GM23338 (cell line): ENCODE results near the gene RYR2. TPM values are rescaled to one million over a fixed set of nuclear protein-coding genes. Genes with fewer than 3 reads are reported as not detected.
"Not testable (repeated sequence)": the region's sequence is repeated elsewhere in the genome, so short reads cannot be mapped to it uniquely, and the experiment has no call there.

Experiments used
- ATAC-seq: fragments of 200-7000 bp; cut with Tn5 transposase; 3 replicates; pipeline ENCODE4 v1.9.1; 2020
- DNase-seq: peaks from one replicate; pipeline ENCODE4 v3.0.0-alpha.2; 2015; ENCODE audit warnings: low spot score
- H2AFZ ChIP-seq: fragments of 200-600 bp; sonication (generic); 2 replicates; pipeline ENCODE4 v1.8.0; 2016; ENCODE audit warnings: antibody characterized with exemption, mild to moderate bottlenecking, moderate library complexity
- H3F3A ChIP-seq: fragments of 200-600 bp; sonication (generic); replicated peaks from 2 replicates; pipeline ENCODE4 v1.8.0; 2017; ENCODE audit warnings: antibody characterized with exemption, mixed run types, low read depth
- H3K27ac ChIP-seq: fragments of 200-600 bp; sonication (generic); 2 replicates; pipeline ENCODE4 v1.6.1; 2016; ENCODE audit warnings: low read depth
- H3K27me3 ChIP-seq: fragments of 200-600 bp; sonication (generic); 2 replicates; pipeline ENCODE4 v1.8.0; 2016; ENCODE audit warnings: mild to moderate bottlenecking, mixed run types, moderate library complexity; ENCODE audit not compliant: insufficient read depth
- H3K36me3 ChIP-seq: fragments of 200-600 bp; sonication (generic); 2 replicates; pipeline ENCODE4 v1.8.0; 2016; ENCODE audit warnings: mild to moderate bottlenecking; ENCODE audit not compliant: insufficient read depth
- H3K4me1 ChIP-seq: fragments of 200-600 bp; sonication (generic); 2 replicates; pipeline ENCODE4 v1.8.0; 2016; ENCODE audit warnings: mild to moderate bottlenecking, moderate library complexity; ENCODE audit not compliant: insufficient read depth
- H3K4me2 ChIP-seq: fragments of 200-600 bp; sonication (generic); 2 replicates; pipeline ENCODE4 v1.7.1; 2017; ENCODE audit warnings: mixed run types
- H3K4me3 ChIP-seq: fragments of 200-600 bp; sonication (generic); 2 replicates; pipeline ENCODE4 v1.6.1; 2016; ENCODE audit warnings: mixed run types
- H3K79me2 ChIP-seq: fragments of 200-600 bp; sonication (generic); replicated peaks from 2 replicates; pipeline ENCODE4 v1.8.0; 2017; ENCODE audit warnings: mild to moderate bottlenecking; ENCODE audit not compliant: insufficient read depth
- H3K9me2 ChIP-seq: fragments of 200-600 bp; sonication (generic); 2 replicates; pipeline ENCODE4 v1.8.0; 2017; ENCODE audit not compliant: insufficient read depth
- H4K20me1 ChIP-seq: fragments of 200-600 bp; sonication (generic); replicated peaks from 2 replicates; pipeline ENCODE4 v1.8.0; 2017; ENCODE audit warnings: mild to moderate bottlenecking; ENCODE audit not compliant: insufficient read depth
- H3K27ac Mint-ChIP-seq: 2 replicates; pipeline ENCODE4 v1.8.0; 2020; ENCODE audit warnings: inconsistent platforms, mild to moderate bottlenecking, moderate library complexity, mixed read lengths
- H3K27me3 Mint-ChIP-seq: 3 replicates; pipeline ENCODE4 v1.8.0; 2022; ENCODE audit warnings: low read depth, mild to moderate bottlenecking, moderate library complexity, mixed read lengths, inconsistent platforms; ENCODE audit not compliant: insufficient read depth, poor library complexity
- H3K36me3 Mint-ChIP-seq: 3 replicates; pipeline ENCODE4 v1.8.0; 2021; ENCODE audit warnings: low read depth, mild to moderate bottlenecking, inconsistent platforms, moderate library complexity, mixed read lengths
- H3K4me1 Mint-ChIP-seq: 3 replicates; pipeline ENCODE4 v1.8.0; 2020; ENCODE audit warnings: mild to moderate bottlenecking, inconsistent platforms, mixed read lengths
- H3K4me3 Mint-ChIP-seq: 3 replicates; pipeline ENCODE4 v1.8.0; 2021; ENCODE audit warnings: moderate library complexity, mild to moderate bottlenecking, inconsistent platforms, mixed read lengths
- H3K9me3 Mint-ChIP-seq: 3 replicates; pipeline ENCODE4 v1.8.0; 2020; ENCODE audit warnings: moderate library complexity, mild to moderate bottlenecking, inconsistent platforms, mixed read lengths
- EZH2 ChIP-seq: fragments of 200-600 bp; sonication (generic); IDR thresholded peaks from one replicate; pipeline ENCODE4 v1.8.0; 2017; ENCODE audit warnings: antibody characterized with exemption, mild to moderate bottlenecking, low read depth; ENCODE audit not compliant: unreplicated experiment
- EZH2phosphoT487 ChIP-seq: fragments of 200-600 bp; sonication (generic); IDR thresholded peaks from one replicate; pipeline ENCODE4 v1.8.1; 2018; ENCODE audit warnings: antibody characterized with exemption; ENCODE audit not compliant: unreplicated experiment
- JUNB ChIP-seq: IDR thresholded peaks from one replicate; pipeline ENCODE4 v1.6.1; 2016; ENCODE audit warnings: antibody characterized with exemption; ENCODE audit not compliant: unreplicated experiment
- NANOG ChIP-seq: IDR thresholded peaks from 2 replicates; pipeline ENCODE4 v1.6.1; 2016; ENCODE audit warnings: antibody characterized with exemption, borderline replicate concordance
- POLR2AphosphoS5 ChIP-seq: IDR thresholded peaks from 2 replicates; pipeline ENCODE4 v1.6.1; 2016; ENCODE audit warnings: antibody characterized with exemption, low read depth
- ZNF331 ChIP-seq: fragments of 250-450 bp; sonication (Bioruptor Pico); IDR thresholded peaks from 2 replicates; pipeline ENCODE4 v1.5.0; 2020; ENCODE audit warnings: low read depth, mild to moderate bottlenecking, moderate library complexity
- polyA plus RNA-seq: library from polyadenylated mRNA; unstranded; fragments of >200 nt; fragmentation: Nextera tagmentation; extraction: Ambion mirVana; gene quantifications from 2 replicates; pipeline ENCODE4 v1.2.1, GENCODE V29; 2016
- total RNA-seq: library from RNA; depleted of rRNA; stranded (reverse); fragments of >200 nt; shearing (Covaris generic); gene quantifications from 2 replicates; pipeline ENCODE4 v1.2.3, GENCODE V29; 2014

The RYR2 gene
- total and polyA plus RNA-seq, 2 experiments from 2014 or later, result 8.9 to 10.0 TPM

DNA sequence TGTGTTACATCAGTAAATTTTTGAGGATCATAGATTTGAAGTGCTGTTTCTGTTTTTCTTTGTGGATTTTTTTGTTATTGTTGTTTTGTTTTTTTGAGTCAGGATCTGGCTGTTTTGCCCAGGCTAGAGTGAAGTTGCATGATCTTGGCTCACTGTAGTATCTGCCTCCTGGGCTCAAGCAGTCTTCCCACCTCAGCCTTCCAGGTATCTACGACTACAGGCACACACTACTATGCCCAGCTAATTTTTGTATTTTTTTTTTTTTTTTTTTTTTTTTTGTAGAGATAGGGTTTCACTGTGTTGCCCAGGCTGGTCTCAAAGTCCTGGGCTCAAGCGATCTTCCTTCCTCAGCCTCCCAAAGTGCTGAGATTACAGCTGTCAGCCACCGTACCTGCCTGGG lies 236.0 kb downstream of the RYR2 start:
- not testable (repeated sequence) for H3K27ac Mint-ChIP-seq, H3K4me2 ChIP-seq, DNase-seq, H3K27me3 ChIP-seq, H3K79me2 ChIP-seq, H3F3A ChIP-seq, H3K4me3 Mint-ChIP-seq, H3K9me3 Mint-ChIP-seq, H4K20me1 ChIP-seq, ATAC-seq, H3K36me3 Mint-ChIP-seq, H3K36me3 ChIP-seq, H3K9me2 ChIP-seq, H3K27me3 Mint-ChIP-seq, H2AFZ ChIP-seq, H3K4me3 ChIP-seq, H3K27ac ChIP-seq
- H3K4me1 Mint-ChIP-seq, result peaks cover 12% of the 10 kb centered on the region
- peaks cover 20% of the 10 kb centered on the region for H3K4me1 ChIP-seq

DNA sequence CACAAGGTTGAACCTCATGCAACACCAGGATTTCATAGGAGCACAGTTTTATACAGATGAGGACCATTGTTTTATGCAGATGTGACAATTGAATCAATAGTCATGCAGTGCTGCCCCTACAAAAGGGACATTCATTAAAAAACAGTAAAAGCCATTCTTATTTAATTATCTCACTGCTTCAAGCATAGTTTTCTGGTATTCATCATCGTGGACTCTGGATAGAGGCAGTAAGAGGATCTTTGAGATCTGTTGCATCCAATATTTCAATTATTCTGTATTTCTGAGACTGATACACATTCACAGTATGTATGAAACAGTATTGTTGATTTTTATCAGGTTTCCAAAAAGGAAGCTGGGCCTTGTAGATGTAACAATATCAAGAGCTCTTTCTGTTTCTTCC lies 237.6 kb downstream of the RYR2 start:
- peaks cover 12% of the 10 kb centered on the region for H3K4me1 Mint-ChIP-seq
- peak overlapping the region; percentile 8; the same call in 1 of the 2 replicates for H3K4me2 ChIP-seq
- no peak; the same call in 2 of the 3 replicates for ATAC-seq

DNA sequence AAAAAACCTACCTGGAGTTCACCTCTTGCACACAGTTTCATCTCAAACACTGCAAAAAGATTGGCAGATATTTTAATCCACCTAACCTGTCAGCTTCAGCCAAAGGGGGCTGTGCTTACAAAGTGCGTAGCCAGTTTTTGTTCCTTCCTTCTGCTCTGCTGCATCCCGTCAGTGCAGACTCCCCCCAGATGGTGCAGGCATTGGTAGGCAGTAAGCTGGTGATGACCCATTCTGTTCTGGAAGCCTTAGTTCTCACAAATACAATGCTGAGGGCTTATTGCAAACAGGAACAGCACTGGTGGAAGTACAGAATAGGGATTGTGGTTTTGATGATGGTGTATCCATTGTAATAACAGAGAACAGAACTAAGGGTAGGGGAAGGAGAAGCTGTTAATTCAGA lies 239.5 kb downstream of the RYR2 start:
- TF ChIP-seq POLR2AphosphoS5, result no peak
- no peaks in the 10 kb centered on the region for H3F3A ChIP-seq
- H4K20me1 ChIP-seq, result no peaks in the 10 kb centered on the region
- H3K4me3 Mint-ChIP-seq, result no peak overlapping the region
- H3K36me3 Mint-ChIP-seq, result no peaks in the 10 kb centered on the region
- H3K79me2 ChIP-seq, result no peaks in the 10 kb centered on the region; the same call in 1 of the 2 replicates
- no peak overlapping the region for H3K4me3 ChIP-seq
- peaks cover 20% of the 10 kb centered on the region for H3K4me1 ChIP-seq
- no peak overlapping the region for H2AFZ ChIP-seq
- H3K4me2 ChIP-seq, result no peak overlapping the region
- peaks cover 1% of the 10 kb centered on the region for H3K27me3 Mint-ChIP-seq
- no peaks in the 10 kb centered on the region for H3K27me3 ChIP-seq
- peak overlapping the region; percentile 42; the same call in 1 of the 2 replicates for H3K27ac Mint-ChIP-seq
- DNase-seq (peak; percentile 7), ATAC-seq (peak; percentile 41; the same call in 2 of the 3 replicates)
- H3K27ac ChIP-seq, result 0 out of 2 replicates have a peak overlapping the region, but pooled peaks have one; percentile 40
- no peaks in the 10 kb centered on the region for H3K36me3 ChIP-seq
- no peaks in the 10 kb centered on the region for H3K9me2 ChIP-seq
- H3K9me3 Mint-ChIP-seq, result no peaks in the 10 kb centered on the region
- H3K4me1 Mint-ChIP-seq, result peaks cover 12% of the 10 kb centered on the region

More for the DNA sequence above, 237.6 kb downstream of the RYR2 start:
- no peak overlapping the region for H3K4me3 Mint-ChIP-seq
- H3K27ac Mint-ChIP-seq, result no peak overlapping the region
- no peaks in the 10 kb centered on the region for H3K9me3 Mint-ChIP-seq
- Histone ChIP-seq H4K20me1 (no peaks in the 10 kb centered on the region), H3K9me2 (no peaks in the 10 kb centered on the region), H3K4me1 (peaks cover 20% of the 10 kb centered on the region), H2AFZ (no peak overlapping the region), H3K79me2 (no peaks in the 10 kb centered on the region), H3K27ac (no peak overlapping the region), H3K36me3 (no peaks in the 10 kb centered on the region), H3F3A (no peaks in the 10 kb centered on the region), H3K27me3 (no peaks in the 10 kb centered on the region), H3K4me3 (no peak overlapping the region)
- H3K36me3 Mint-ChIP-seq, result no peaks in the 10 kb centered on the region
- no peak for DNase-seq
- peaks cover 1% of the 10 kb centered on the region for H3K27me3 Mint-ChIP-seq
- TF ChIP-seq NANOG, result peak; percentile 81
- no peak for TF ChIP-seq JUNB
- TF ChIP-seq ZNF331 (CRISPR knock-in tag), result no peak
- no peak for TF ChIP-seq EZH2phosphoT487
- TF ChIP-seq EZH2, result no peak
